Measurements from ENCODE around the gene ATXN3. TPM values are rescaled to one million over a fixed set of nuclear protein-coding genes. Genes with fewer than 3 reads are reported as not detected.
"Not testable (repeated sequence)": the region's sequence is repeated elsewhere in the genome, so short reads cannot be mapped to it uniquely, and the experiment has no call there.

Gene ATXN3
- total RNA-seq, 1 experiment from 2014 or later = 24.9 TPM

DNA sequence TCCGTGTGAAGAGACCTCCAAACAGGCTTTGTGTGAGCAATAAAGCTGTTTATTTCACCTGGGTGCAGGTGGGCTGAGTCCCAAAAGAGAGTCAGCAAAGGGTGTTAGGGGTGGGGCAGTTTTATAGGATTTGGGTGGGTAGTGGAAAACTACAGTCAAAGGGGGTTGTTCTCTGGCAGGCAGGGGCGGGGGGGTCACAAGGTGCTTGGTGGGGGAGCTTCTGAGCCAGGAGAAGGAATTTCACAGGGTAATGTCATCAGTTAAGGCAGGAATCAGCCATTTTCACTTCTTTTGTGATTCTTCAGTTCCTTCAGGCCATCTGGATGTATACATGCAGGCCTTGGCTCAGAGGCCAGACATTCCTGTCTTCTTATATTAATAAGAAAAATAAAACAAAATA is 64.6 kb downstream of the ATXN3 start:
- DNase-seq (ENCODE audit: unreplicated experiment); H3K9me3 Mint-ChIP-seq (ENCODE audit: unreplicated experiment); H3K27me3 Mint-ChIP-seq (ENCODE audit: insufficient read depth, unreplicated experiment); H3K36me3 Mint-ChIP-seq (ENCODE audit: insufficient read depth, unreplicated experiment); H3K27ac Mint-ChIP-seq (ENCODE audit: low read depth, unreplicated experiment); BruUV-seq (replicated peaks); H3K4me3 Mint-ChIP-seq (ENCODE audit: unreplicated experiment): not testable (repeated sequence)
- intact Hi-C loops (cut with micrococcal nuclease) = loop anchor here (2.0 kb wide), 1 partner anchor 65 kb away; the partner anchor contains the start of gene ATXN3
- H3K4me1 Mint-ChIP-seq (ENCODE audit: insufficient read depth, unreplicated experiment) = peaks cover 20% of the 10 kb centered on the region
- POLR2A ChIA-PET = interaction anchor here (2.1 to 5.3 kb wide), 3 partner anchors 9 to 80 kb away, joined by 11 to 67 read pairs (median 41); partner anchors contain the start of genes ATXN3, CPSF2 and NDUFB1
- CTCF ChIA-PET = interaction anchor here (0.6 kb wide), 1 partner anchor 622 kb away, joined by 4 read pairs; no protein-coding TSS in a partner anchor

DNA sequence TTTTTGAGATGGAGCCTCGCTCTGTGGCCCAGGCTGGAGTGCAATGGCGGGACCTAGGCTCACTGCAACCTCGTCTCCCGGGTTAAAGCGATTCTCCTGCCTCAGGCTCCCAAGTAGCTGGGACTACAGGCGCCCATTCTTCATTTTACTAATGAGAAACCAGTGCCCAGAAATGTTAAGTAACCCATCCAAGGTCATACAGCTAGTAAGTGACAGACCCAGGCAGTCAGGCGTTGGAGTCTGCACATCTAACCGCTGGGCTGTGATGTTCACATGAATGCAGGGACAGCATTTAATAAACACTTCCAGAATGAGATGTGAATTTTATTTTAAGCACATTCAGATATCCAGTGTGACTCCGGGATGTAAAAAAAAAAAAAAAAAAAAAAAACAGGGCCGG is 65.2 kb downstream of the ATXN3 start:
- ChIA-PET POLR2A (interaction anchor here (0.7 to 5.3 kb wide), 8 partner anchors 9 to 80 kb away, joined by 3 to 67 read pairs (median 7); partner anchors contain the start of genes ATXN3, CPSF2 and NDUFB1), CTCF (interaction anchor here (0.6 kb wide), 1 partner anchor 622 kb away, joined by 4 read pairs; no protein-coding TSS in a partner anchor)
- Mint-ChIP-seq H3K4me3 (ENCODE audit: unreplicated experiment) (peak overlapping the region; percentile 97), H3K27me3 (ENCODE audit: insufficient read depth, unreplicated experiment) (no peaks in the 10 kb centered on the region), H3K36me3 (ENCODE audit: insufficient read depth, unreplicated experiment) (peaks cover 6% of the 10 kb centered on the region), H3K9me3 (ENCODE audit: unreplicated experiment) (no peaks in the 10 kb centered on the region), H3K27ac (ENCODE audit: low read depth, unreplicated experiment) (peak overlapping the region; percentile 99), H3K4me1 (ENCODE audit: insufficient read depth, unreplicated experiment) (peaks cover 20% of the 10 kb centered on the region)
- intact Hi-C loops (cut with micrococcal nuclease) = loop anchor here (2.0 kb wide), 1 partner anchor 66 kb away; the partner anchor contains the start of gene ATXN3
- TF ChIP-seq, protein P1, sequence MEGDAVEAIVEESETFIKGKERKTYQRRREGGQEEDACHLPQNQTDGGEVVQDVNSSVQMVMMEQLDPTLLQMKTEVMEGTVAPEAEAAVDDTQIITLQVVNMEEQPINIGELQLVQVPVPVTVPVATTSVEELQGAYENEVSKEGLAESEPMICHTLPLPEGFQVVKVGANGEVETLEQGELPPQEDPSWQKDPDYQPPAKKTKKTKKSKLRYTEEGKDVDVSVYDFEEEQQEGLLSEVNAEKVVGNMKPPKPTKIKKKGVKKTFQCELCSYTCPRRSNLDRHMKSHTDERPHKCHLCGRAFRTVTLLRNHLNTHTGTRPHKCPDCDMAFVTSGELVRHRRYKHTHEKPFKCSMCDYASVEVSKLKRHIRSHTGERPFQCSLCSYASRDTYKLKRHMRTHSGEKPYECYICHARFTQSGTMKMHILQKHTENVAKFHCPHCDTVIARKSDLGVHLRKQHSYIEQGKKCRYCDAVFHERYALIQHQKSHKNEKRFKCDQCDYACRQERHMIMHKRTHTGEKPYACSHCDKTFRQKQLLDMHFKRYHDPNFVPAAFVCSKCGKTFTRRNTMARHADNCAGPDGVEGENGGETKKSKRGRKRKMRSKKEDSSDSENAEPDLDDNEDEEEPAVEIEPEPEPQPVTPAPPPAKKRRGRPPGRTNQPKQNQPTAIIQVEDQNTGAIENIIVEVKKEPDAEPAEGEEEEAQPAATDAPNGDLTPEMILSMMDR (IDR thresholded peaks at IDR 0.05; ENCODE audit: unreplicated experiment) = no peak
- no TSS peak for BruUV-seq (replicated peaks)
- no peak for DNase-seq (ENCODE audit: unreplicated experiment)

DNA sequence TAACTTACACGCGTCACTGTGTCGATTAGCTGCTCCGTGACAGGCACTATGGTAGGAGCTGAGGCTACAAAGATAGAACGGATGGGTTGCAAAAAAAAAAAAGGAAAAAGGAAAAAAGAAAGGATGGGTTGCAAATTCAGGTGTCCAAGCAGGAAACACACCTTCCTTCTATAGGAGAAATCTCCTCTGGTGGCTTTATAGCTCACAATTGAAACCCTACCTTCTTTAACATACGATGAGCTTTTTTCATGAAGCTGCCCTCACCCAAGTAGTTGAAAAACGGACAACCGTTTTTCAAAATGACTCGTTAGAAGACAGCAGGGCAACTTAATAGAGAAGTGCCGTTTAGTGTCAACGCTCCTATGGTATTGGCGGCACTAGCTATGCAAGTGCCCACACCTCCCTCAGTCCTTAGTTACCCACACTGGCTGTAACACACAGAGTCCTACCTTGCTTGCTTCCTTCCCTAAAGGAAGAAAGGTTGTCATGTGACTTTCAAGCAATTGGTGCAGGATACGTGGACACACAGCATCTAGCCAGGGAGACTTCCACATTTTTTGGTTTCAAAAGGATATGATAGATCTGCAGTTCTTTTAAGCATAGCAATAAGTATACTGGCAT is 65.8 kb downstream of the ATXN3 start:
- peak; percentile 47 for DNase-seq (ENCODE audit: unreplicated experiment)
- TF ChIP-seq, protein P1 (IDR thresholded peaks at IDR 0.05; ENCODE audit: unreplicated experiment) = no peak
- ChIA-PET POLR2A (interaction anchor here (0.6 to 5.3 kb wide), 20 partner anchors 8 to 1002 kb away, joined by 3 to 67 read pairs (median 6); partner anchors contain the start of genes ATXN3, CPSF2, GOLGA5 and NDUFB1), CTCF (interaction anchor here (0.6 kb wide), 2 partner anchors 61 to 71 kb away, joined by 3 to 4 read pairs; no protein-coding TSS in a partner anchor)
- Mint-ChIP-seq H3K4me3 (ENCODE audit: unreplicated experiment) (peak overlapping the region; percentile 97), H3K27ac (ENCODE audit: low read depth, unreplicated experiment) (peak overlapping the region; percentile 99), H3K9me3 (ENCODE audit: unreplicated experiment) (no peaks in the 10 kb centered on the region), H3K36me3 (ENCODE audit: insufficient read depth, unreplicated experiment) (peaks cover 6% of the 10 kb centered on the region), H3K27me3 (ENCODE audit: insufficient read depth, unreplicated experiment) (no peaks in the 10 kb centered on the region), H3K4me1 (ENCODE audit: insufficient read depth, unreplicated experiment) (peaks cover 20% of the 10 kb centered on the region)
- BruUV-seq (replicated peaks) = no TSS peak
- intact Hi-C loops (cut with micrococcal nuclease) = loop anchor here (2.0 kb wide), 1 partner anchor 66 kb away; the partner anchor contains the start of gene ATXN3

DNA sequence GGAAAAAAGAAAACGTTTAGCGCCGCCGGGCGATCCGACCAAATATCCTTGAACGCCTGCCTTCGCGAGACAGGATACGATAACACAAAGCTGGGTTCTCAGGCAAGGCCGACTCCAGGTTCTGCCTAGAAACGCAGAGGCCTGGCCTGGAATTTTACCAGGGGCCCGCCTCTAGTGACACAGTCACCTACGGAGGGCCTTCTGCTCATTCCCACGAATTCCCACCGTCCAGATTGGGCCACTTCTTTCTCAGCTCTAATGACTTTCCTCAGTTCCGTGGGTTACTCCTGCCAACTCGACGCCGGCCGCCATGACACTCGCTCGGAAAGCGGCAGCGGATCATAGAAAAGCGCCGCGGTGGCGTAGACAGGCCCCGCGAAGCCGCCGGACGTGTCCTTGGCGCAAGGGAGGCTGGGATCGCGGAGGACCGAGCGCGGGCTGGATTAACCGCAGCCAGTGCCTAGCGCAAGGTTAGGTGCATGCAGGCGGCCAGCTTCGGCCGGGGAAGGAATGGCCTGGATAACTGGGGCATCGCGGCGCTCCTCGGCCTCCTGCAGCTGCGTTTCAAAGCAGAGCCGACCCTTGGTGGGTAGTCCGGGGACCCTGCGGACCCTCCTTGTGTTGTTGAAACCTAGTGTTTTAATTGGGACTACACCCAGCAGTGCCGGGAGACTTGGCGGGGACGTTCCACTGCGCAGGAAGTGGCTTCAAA is 66.5 kb downstream of the ATXN3 start, which contains the start of gene TRIP11:
Gene TRIP11, minus strand, starts transcription at position 341 of the 712 bp plus-strand sequence. CDS start 374 bp downstream, outside the sequence.
- TSS peak; percentile 65 for BruUV-seq (replicated peaks)
- Mint-ChIP-seq H3K27ac (ENCODE audit: low read depth, unreplicated experiment) (peak within 1 kb of the TSS; percentile 99), H3K9me3 (ENCODE audit: unreplicated experiment) (no peaks in the 10 kb centered on the region), H3K4me3 (ENCODE audit: unreplicated experiment) (peak within 1 kb of the TSS; percentile 97), H3K4me1 (ENCODE audit: insufficient read depth, unreplicated experiment) (peaks cover 20% of the 10 kb centered on the region), H3K36me3 (ENCODE audit: insufficient read depth, unreplicated experiment) (peaks cover 6% of the 10 kb centered on the region), H3K27me3 (ENCODE audit: insufficient read depth, unreplicated experiment) (no peaks in the 10 kb centered on the region)
- TF ChIP-seq, protein P1 (IDR thresholded peaks at IDR 0.05; ENCODE audit: unreplicated experiment) = no peak
- ChIA-PET POLR2A (interaction anchor here (0.6 to 5.3 kb wide), 27 partner anchors 8 to 1429 kb away, joined by 3 to 67 read pairs (median 5); partner anchors contain the start of genes ATXN3, CPSF2, GOLGA5 and NDUFB1), CTCF (interaction anchor here (0.6 to 1.2 kb wide), 2 partner anchors 61 to 388 kb away, joined by 3 to 5 read pairs; no protein-coding TSS in a partner anchor)
- peak; percentile 91 for DNase-seq (ENCODE audit: unreplicated experiment)
- intact Hi-C loops (cut with micrococcal nuclease) = loop anchor here (2.0 kb wide), 1 partner anchor 67 kb away; the partner anchor contains the start of gene ATXN3

Data from MCF 10A (cell line).